Karpas-422 (cell line): ENCODE data around the gene ASIC3. TPM values are rescaled to one million over a fixed set of nuclear protein-coding genes. Genes with fewer than 3 reads are reported as not detected.

Source experiments
- DNase-seq: peaks from one replicate; pipeline ENCODE4 v3.0.0-alpha.2; 2015
- H2AFZ ChIP-seq: fragments of 200-600 bp; sonication (generic); 2 replicates; pipeline ENCODE4 v1.6.1; 2014; ENCODE audit warnings: antibody characterized with exemption, low read length, mixed read lengths
- H3K27ac ChIP-seq: fragments of 200-600 bp; sonication (generic); 2 replicates; pipeline ENCODE4 v1.5.1; 2014; ENCODE audit warnings: mild to moderate bottlenecking, low read length, moderate library complexity
- H3K27me3 ChIP-seq: fragments of 200-600 bp; sonication (generic); 2 replicates; pipeline ENCODE4 v1.6.1; 2014; ENCODE audit warnings: low read length, mixed read lengths
- H3K36me3 ChIP-seq: fragments of 200-600 bp; sonication (generic); 2 replicates; pipeline ENCODE4 v1.6.1; 2014; ENCODE audit warnings: low read length, mixed read lengths; ENCODE audit not compliant: insufficient read depth
- H3K4me1 ChIP-seq: fragments of 200-600 bp; sonication (generic); 2 replicates; pipeline ENCODE4 v1.6.1; 2014; ENCODE audit warnings: mild to moderate bottlenecking, low read length, mixed read lengths
- H3K4me2 ChIP-seq: fragments of 200-600 bp; sonication (generic); 2 replicates; pipeline ENCODE4 v1.6.1; 2014; ENCODE audit warnings: low read length, low read depth, mild to moderate bottlenecking; ENCODE audit not compliant: poor library complexity, severe bottlenecking
- H3K4me3 ChIP-seq: fragments of 200-600 bp; sonication (generic); 2 replicates; pipeline ENCODE4 v1.5.1; 2014; ENCODE audit warnings: mild to moderate bottlenecking, antibody characterized with exemption, low read length, mixed read lengths
- H3K79me2 ChIP-seq: fragments of 200-600 bp; sonication (generic); 2 replicates; pipeline ENCODE4 v1.6.1; 2014; ENCODE audit warnings: mild to moderate bottlenecking, low read length, mixed read lengths
- H3K9ac ChIP-seq: fragments of 200-600 bp; sonication (generic); 2 replicates; pipeline ENCODE4 v1.6.0; 2014; ENCODE audit warnings: low read length
- H3K9me2 ChIP-seq: fragments of 200-600 bp; sonication (generic), shearing (Covaris generic); replicated peaks from 2 replicates; pipeline ENCODE4 v1.6.0; 2014; ENCODE audit warnings: mild to moderate bottlenecking, low read length, moderate library complexity; ENCODE audit not compliant: insufficient read depth
- H3K9me3 ChIP-seq: fragments of 300-700, 200-600 bp; sonication (generic); 2 replicates; pipeline ENCODE4 v1.6.1; 2014; ENCODE audit warnings: low read length, mixed read lengths
- H4K20me1 ChIP-seq: fragments of 200-600 bp; sonication (generic); 2 replicates; pipeline ENCODE4 v1.6.1; 2014; ENCODE audit warnings: mild to moderate bottlenecking, antibody characterized with exemption, low read length, low read depth; ENCODE audit not compliant: insufficient read depth
- total RNA-seq: library from RNA; depleted of rRNA; stranded (reverse); fragments of >200 nt; shearing (Covaris generic); gene quantifications from 2 replicates; pipeline ENCODE4 v1.2.3, GENCODE V29; 2014; ENCODE audit warnings: low replicate concordance

ASIC3 gene
- total RNA-seq, 1 experiment from 2014 or later = 4.5 TPM

- H3K27me3 ChIP-seq = no peaks in the 10 kb centered on the region
- H3K9me2 ChIP-seq = no peaks in the 10 kb centered on the region
- H3K4me3 ChIP-seq = no peak overlapping the region
- no peak overlapping the region for H2AFZ ChIP-seq
- DNase-seq = no peak
- H3K4me1 ChIP-seq = peaks cover 7% of the 10 kb centered on the region
- H3K9me3 ChIP-seq = no peaks in the 10 kb centered on the region
- H3K36me3 ChIP-seq = no peaks in the 10 kb centered on the region
- H3K9ac ChIP-seq = no peak overlapping the region
- no peaks in the 10 kb centered on the region for H4K20me1 ChIP-seq
- H3K27ac ChIP-seq = no peak overlapping the region
- no peaks in the 10 kb centered on the region for H3K79me2 ChIP-seq
- H3K4me2 ChIP-seq = no peak overlapping the region
These were observed 40.7 kb downstream of the ASIC3 start for GRCh38 chr7:151088856-151089699.

DNA sequence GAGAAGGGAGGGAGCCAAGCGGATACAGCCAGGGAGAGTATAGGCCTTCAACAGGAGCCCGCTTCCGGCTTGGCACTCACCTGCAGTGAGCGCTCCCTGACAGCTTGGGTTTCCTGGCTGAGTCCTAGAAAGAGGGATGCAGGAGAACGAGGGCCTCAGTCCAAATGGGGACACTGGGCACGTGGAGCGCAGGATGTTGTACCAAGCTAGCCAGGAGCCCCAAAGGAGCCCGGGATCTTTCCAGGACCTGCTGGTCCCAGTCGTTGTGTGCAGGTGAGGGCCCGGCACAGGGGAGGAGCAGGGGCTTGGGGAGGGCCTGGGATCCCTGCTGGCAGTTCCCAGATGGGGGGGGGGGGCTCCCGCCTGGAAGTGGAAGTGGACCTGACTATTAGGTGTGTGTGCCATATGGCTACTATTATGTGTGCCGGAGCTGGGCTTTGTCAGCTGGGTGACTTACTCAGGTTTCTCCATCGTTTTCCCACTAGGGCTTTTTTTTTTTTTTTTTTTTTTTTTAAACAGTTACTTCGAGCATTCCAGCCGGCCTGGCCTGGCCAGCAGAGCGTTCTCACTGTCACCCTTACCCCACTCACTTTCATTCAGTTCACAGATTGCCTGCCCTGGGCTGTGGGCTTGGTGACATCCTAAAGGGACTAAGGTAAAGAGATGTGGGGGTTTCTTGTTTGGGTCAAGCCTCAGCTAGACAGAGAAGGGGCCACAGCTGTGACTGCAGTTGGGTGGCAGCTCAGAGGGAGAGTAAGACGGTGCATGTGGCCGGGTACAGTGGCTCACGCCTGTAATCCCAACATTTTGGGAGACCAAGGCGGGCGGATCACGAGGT is 41.8 kb downstream of the ASIC3 start:
- no peaks in the 10 kb centered on the region for H3K79me2 ChIP-seq
- H3K27me3 ChIP-seq = no peaks in the 10 kb centered on the region
- peaks cover 2% of the 10 kb centered on the region for H3K4me1 ChIP-seq
- no peak overlapping the region for H3K4me2 ChIP-seq
- H3K36me3 ChIP-seq = no peaks in the 10 kb centered on the region
- H2AFZ ChIP-seq = no peak overlapping the region
- H3K9ac ChIP-seq = no peak overlapping the region
- no peak overlapping the region for H3K4me3 ChIP-seq
- H4K20me1 ChIP-seq = no peaks in the 10 kb centered on the region
- H3K27ac ChIP-seq = no peak overlapping the region
- H3K9me3 ChIP-seq = no peaks in the 10 kb centered on the region
- H3K9me2 ChIP-seq = no peaks in the 10 kb centered on the region
- no peak for DNase-seq

- H3K79me2 ChIP-seq = no peaks in the 10 kb centered on the region
- no peak overlapping the region for H3K9ac ChIP-seq
- DNase-seq = no peak
- H3K27ac ChIP-seq = no peak overlapping the region
- H3K9me2 ChIP-seq = no peaks in the 10 kb centered on the region
- H4K20me1 ChIP-seq = no peaks in the 10 kb centered on the region
- no peak overlapping the region for H2AFZ ChIP-seq
- H3K36me3 ChIP-seq = no peaks in the 10 kb centered on the region
- no peaks in the 10 kb centered on the region for H3K9me3 ChIP-seq
- H3K4me3 ChIP-seq = no peak overlapping the region
- no peaks in the 10 kb centered on the region for H3K27me3 ChIP-seq
- H3K4me2 ChIP-seq = no peak overlapping the region
- no peaks in the 10 kb centered on the region for H3K4me1 ChIP-seq
These were observed 42.7 kb downstream of the ASIC3 start for GRCh38 chr7:151091003-151091402.

GRCh38 chr7:151091431-151091830 is 43.1 kb downstream of the ASIC3 start:
- H3K9ac ChIP-seq = no peak overlapping the region

DNA sequence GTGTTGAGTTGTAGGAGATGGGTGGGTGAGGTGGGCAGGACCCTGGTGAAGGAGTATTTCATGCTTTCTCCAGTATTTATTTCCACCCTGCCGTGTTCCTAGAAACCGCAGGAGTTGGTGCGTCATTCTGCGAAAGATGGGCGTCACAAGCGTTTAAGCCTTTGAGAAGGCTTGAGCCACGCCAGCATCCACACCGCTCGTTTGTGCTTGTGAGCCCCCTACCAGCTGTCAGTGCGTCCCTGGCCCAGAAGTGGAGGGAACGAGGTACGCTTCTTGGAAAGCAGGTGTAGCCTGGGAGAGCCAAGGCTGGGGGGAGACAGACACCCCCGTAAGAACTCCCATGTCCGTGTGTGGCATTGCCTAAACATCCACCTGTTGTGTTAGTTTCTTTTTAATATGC is 43.7 kb downstream of the ASIC3 start:
- no peaks in the 10 kb centered on the region for H3K9me3 ChIP-seq
- H3K4me2 ChIP-seq = no peak overlapping the region
- no peaks in the 10 kb centered on the region for H3K79me2 ChIP-seq
- no peak overlapping the region for H3K4me3 ChIP-seq
- H3K9ac ChIP-seq = no peak overlapping the region
- no peaks in the 10 kb centered on the region for H3K27me3 ChIP-seq
- no peak overlapping the region for H3K27ac ChIP-seq
- H3K9me2 ChIP-seq = no peaks in the 10 kb centered on the region
- no peaks in the 10 kb centered on the region for H3K36me3 ChIP-seq
- H2AFZ ChIP-seq = no peak overlapping the region
- H3K4me1 ChIP-seq = no peaks in the 10 kb centered on the region
- DNase-seq = no peak
- no peaks in the 10 kb centered on the region for H4K20me1 ChIP-seq

More at GRCh38 chr7:151091431-151091830, 43.1 kb downstream of the ASIC3 start:
- Histone ChIP-seq H3K36me3 (no peaks in the 10 kb centered on the region), H3K9me2 (no peaks in the 10 kb centered on the region), H2AFZ (no peak overlapping the region), H3K27me3 (no peaks in the 10 kb centered on the region), H3K4me3 (no peak overlapping the region), H3K4me2 (no peak overlapping the region), H3K9me3 (no peaks in the 10 kb centered on the region), H3K79me2 (no peaks in the 10 kb centered on the region), H4K20me1 (no peaks in the 10 kb centered on the region), H3K27ac (no peak overlapping the region), H3K4me1 (no peaks in the 10 kb centered on the region)
- peak; percentile 69 for DNase-seq

DNA sequence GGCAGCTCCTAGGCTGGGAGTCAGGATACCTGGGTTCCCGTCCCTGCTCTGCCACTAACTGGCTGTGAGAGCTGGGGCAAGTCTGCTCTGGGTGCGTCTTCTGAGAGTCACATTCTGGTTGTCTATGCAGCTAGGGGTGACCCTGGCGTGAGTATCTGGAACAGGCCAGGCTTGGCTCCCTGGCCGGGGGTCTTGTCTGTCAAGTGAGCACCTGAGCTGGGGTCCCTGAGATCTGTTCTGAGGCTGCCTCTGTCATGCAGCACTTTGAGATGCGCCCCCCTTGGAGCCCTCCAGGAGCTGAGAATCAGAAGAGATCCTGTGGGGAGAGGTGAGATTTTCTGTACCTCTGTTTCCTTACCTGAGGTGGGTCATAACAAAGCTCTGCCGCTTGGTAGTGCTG is 45.4 kb downstream of the ASIC3 start:
- no peak overlapping the region for H3K9ac ChIP-seq
- DNase-seq = no peak
- no peaks in the 10 kb centered on the region for H4K20me1 ChIP-seq
- no peaks in the 10 kb centered on the region for H3K9me3 ChIP-seq
- no peak overlapping the region for H3K4me3 ChIP-seq
- no peaks in the 10 kb centered on the region for H3K27me3 ChIP-seq
- H3K36me3 ChIP-seq = no peaks in the 10 kb centered on the region
- H2AFZ ChIP-seq = no peak overlapping the region
- H3K9me2 ChIP-seq = no peaks in the 10 kb centered on the region
- H3K4me1 ChIP-seq = no peaks in the 10 kb centered on the region
- no peak overlapping the region for H3K27ac ChIP-seq
- no peaks in the 10 kb centered on the region for H3K79me2 ChIP-seq
- no peak overlapping the region for H3K4me2 ChIP-seq

GRCh38 chr7:151094675-151095074 is 46.3 kb downstream of the ASIC3 start:
- Histone ChIP-seq H3K9ac (no peak overlapping the region), H3K27ac (no peak overlapping the region), H2AFZ (no peak overlapping the region), H3K4me2 (no peak overlapping the region), H3K27me3 (no peaks in the 10 kb centered on the region), H3K9me3 (no peaks in the 10 kb centered on the region), H3K9me2 (no peaks in the 10 kb centered on the region), H3K4me3 (no peak overlapping the region), H3K36me3 (no peaks in the 10 kb centered on the region), H4K20me1 (no peaks in the 10 kb centered on the region), H3K4me1 (no peaks in the 10 kb centered on the region), H3K79me2 (no peaks in the 10 kb centered on the region)
- DNase-seq = no peak

DNA sequence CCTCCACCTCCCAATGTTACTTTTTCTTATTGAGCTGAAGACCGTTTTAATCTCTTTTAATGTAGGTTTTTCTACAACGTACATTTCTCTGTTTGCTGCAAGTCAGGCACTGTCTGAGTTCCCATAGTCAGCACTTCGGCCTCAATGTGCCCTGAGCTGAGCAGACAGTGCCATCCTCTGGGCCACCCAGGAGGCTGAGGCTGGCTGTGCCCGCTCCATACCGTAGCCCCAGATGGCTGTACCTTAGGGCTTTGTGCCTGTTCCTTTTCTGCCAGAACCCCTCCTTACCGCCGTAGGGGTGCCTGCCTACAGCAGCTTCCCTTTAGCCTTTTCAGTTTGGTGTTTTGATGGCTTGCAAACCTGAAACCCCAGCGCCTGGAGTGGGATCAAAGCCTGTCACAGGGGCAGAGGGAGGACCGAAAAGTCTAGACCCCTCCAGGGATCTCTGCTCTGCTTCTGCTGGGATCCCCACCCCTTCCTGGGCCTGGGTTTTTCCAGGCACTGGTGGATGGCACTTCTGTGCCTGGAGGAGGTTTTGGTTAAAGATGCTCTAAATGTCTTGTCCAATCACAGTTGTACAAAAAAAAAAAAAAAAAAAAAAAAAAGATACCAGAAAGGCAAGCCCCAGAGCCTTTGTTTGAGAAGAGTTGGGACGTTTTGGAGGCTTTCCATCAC is 46.9 kb downstream of the ASIC3 start:
- H3K36me3 ChIP-seq = no peaks in the 10 kb centered on the region
- no peaks in the 10 kb centered on the region for H4K20me1 ChIP-seq
- H3K4me2 ChIP-seq = no peak overlapping the region
- H3K4me1 ChIP-seq = no peaks in the 10 kb centered on the region
- H3K27ac ChIP-seq = no peak overlapping the region
- no peak overlapping the region for H3K4me3 ChIP-seq
- H3K9ac ChIP-seq = no peak overlapping the region
- H3K9me3 ChIP-seq = no peaks in the 10 kb centered on the region
- no peaks in the 10 kb centered on the region for H3K27me3 ChIP-seq
- no peak overlapping the region for H2AFZ ChIP-seq
- no peaks in the 10 kb centered on the region for H3K9me2 ChIP-seq
- DNase-seq = no peak
- H3K79me2 ChIP-seq = no peaks in the 10 kb centered on the region
